RWPE1 (cell line): ENCODE measurements around the gene PQBP1.

Experiments
- CTCF ChIA-PET: fragments of 350-600 bp; sonication (Branson Sonifier 250); formaldehyde crosslinking; extraction: SDS; loops from one replicate; lab custom pipeline; 2021; lab: Yijun Ruan, JAX
- POLR2A ChIA-PET: fragments of 400-600 bp; formaldehyde crosslinking; extraction: SDS; loops from one replicate; lab custom pipeline; 2020; ENCODE audit warnings: antibody characterized with exemption; ENCODE audit not compliant: low non-redundant PET; lab: Yijun Ruan, JAX
- DNase-seq: peaks from one replicate; pipeline ENCODE4 v3.0.0; 2012; ENCODE audit warnings: low spot score
- H3K27ac ChIP-seq: fragments of 450-650 bp; 2 replicates; pipeline ENCODE4 v1.5.1; 2017
- TF ChIP-seq, protein P1 (sequence below): fragments of 450-650 bp; conservative IDR thresholded peaks from 2 replicates; pipeline ENCODE4 v1.5.1; 2017; ENCODE audit warnings: low read depth, mild to moderate bottlenecking

Gene PQBP1

GRCh38 chrX:48917139-48918001 is 19.6 kb downstream of the PQBP1 start:
- peak; percentile 82 for DNase-seq
- H3K27ac ChIP-seq: peak overlapping the region; percentile 85
- TF ChIP-seq, protein P1, sequence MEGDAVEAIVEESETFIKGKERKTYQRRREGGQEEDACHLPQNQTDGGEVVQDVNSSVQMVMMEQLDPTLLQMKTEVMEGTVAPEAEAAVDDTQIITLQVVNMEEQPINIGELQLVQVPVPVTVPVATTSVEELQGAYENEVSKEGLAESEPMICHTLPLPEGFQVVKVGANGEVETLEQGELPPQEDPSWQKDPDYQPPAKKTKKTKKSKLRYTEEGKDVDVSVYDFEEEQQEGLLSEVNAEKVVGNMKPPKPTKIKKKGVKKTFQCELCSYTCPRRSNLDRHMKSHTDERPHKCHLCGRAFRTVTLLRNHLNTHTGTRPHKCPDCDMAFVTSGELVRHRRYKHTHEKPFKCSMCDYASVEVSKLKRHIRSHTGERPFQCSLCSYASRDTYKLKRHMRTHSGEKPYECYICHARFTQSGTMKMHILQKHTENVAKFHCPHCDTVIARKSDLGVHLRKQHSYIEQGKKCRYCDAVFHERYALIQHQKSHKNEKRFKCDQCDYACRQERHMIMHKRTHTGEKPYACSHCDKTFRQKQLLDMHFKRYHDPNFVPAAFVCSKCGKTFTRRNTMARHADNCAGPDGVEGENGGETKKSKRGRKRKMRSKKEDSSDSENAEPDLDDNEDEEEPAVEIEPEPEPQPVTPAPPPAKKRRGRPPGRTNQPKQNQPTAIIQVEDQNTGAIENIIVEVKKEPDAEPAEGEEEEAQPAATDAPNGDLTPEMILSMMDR: peak; percentile 91
- ChIA-PET CTCF (interaction anchor here (0.7 kb wide), 1 partner anchor 14 kb away, joined by 5 read pairs; no protein-coding TSS in a partner anchor), POLR2A (no interaction called here)

DNA sequence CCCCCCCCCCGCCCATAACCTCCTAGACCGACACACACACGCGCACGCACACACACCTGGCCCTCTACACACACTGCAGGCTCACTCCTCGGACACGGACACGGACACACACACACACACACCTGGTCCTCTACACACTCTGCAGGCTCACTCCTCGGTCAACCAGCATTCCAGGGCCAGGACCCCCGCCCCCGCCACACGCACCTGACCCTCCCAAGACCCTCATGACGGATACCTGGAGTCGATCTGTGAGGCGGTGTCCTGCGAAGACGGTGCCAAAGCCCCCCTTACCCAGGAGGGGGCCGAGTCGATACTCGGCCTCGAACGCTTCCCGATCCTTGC is 20.5 kb downstream of the PQBP1 start:
- H3K27ac ChIP-seq: peak overlapping the region; percentile 85
- CTCF ChIA-PET: no interaction called here
- POLR2A ChIA-PET: interaction anchor here (0.6 kb wide), 1 partner anchor 36 kb away, joined by 3 read pairs; no protein-coding TSS in a partner anchor
- TF ChIP-seq, protein P1: no peak
- DNase-seq: no peak

GRCh38 chrX:48918643-48919340 is 21.1 kb downstream of the PQBP1 start, which contains the start of gene PIM2:
Gene PIM2 (minus strand): TSS chrX:48919024. CDS start chrX:48918834, 190 bp downstream.
- TF ChIP-seq, protein P1: no peak
- CTCF ChIA-PET: no interaction called here
- peak; percentile 90 for DNase-seq
- peak within 1 kb of the TSS; percentile 85 for H3K27ac ChIP-seq
- POLR2A ChIA-PET: no interaction called here

- ChIA-PET CTCF (no interaction called here), POLR2A (no interaction called here)
- TF ChIP-seq, protein P1: no peak
- peak; percentile 8 for DNase-seq
- peak overlapping the region; percentile 85 for H3K27ac ChIP-seq
Measured at GRCh38 chrX:48919360-48919841, 21.7 kb downstream of the PQBP1 start.

DNA sequence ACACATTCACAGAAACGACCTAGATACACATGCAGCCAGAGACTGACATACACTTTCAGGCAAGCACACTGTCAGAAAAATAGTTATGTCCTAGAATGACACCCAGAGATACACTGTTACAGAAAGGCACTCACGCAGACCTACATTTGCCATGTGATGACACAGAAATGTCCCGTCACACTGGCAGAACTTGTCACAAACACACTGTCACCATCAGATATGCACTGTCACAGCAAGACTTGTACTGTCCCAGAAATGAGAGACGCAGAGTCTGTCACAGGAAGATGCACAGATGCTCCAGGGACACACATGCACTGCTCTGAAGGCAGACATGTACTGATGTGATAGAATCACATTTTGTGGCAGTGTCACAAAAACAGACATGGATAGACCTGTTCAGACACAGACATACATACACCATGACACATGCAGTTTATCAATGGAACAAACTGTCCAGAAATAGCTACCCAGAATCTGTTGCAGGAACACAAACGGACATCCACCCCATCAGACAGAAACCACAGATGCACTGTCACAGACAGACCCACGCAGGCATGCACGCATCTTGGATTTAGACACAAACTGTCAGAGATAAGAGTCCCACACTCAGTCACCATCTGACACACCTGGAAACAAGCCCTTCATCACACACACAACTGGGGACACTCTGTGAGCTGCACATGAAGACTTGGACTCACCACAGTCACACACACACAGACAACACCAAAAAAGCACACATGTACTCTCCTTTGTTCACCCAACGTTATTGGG is 22.4 kb downstream of the PQBP1 start:
- ChIA-PET POLR2A (no interaction called here), CTCF (interaction anchor here (0.6 kb wide), 1 partner anchor 98 kb away, joined by 3 read pairs; no protein-coding TSS in a partner anchor)
- DNase-seq: no peak
- TF ChIP-seq, protein P1: no peak
- peak overlapping the region; percentile 85 for H3K27ac ChIP-seq
